ENCODE measurements around the gene HLA-DMB. TPM values are rescaled to one million over a fixed set of nuclear protein-coding genes. Genes with fewer than 3 reads are reported as not detected.

The HLA-DMB gene
- not detected in 2 replicates for total RNA-seq

DNA sequence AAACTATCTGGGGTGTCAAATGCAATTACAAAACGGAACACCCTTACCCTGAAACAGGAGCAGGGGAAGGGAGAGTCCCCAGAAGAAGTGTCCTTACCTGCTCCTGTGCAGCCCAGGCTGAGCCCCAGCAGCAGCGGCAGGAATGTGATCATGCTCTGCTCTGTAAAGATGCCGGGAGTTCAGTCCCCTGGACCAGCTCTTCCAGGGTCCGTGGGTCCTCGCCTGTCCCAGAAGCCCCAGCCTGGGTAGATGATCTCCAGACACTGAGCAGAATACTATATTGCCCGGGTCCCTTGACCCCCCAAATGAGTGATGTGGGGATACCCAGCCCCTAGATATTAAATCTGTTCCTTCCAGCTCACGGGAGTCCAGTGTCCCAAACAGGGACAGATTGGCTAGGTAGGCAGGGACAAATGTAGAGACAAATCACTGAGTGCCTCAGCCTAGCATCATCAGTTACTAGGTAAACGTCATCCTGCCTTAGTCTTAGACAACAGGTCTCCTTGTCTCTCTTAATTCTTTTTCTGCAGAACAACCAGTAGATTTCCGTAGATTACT lies at the start of gene HLA-DMB:
Gene HLA-DMB (minus strand): TSS at position 373 of the 558 bp plus-strand sequence. CDS start 221 bp downstream, at position 152.

GRCh38 chr6:32968093-32968866 lies 27.5 kb upstream of the HLA-DMB start, which contains the start of gene BRD2:
Gene BRD2, plus strand, starts transcription at chr6:32968594. Its CDS starts 4,305 bp downstream, at chr6:32972899.

DNA sequence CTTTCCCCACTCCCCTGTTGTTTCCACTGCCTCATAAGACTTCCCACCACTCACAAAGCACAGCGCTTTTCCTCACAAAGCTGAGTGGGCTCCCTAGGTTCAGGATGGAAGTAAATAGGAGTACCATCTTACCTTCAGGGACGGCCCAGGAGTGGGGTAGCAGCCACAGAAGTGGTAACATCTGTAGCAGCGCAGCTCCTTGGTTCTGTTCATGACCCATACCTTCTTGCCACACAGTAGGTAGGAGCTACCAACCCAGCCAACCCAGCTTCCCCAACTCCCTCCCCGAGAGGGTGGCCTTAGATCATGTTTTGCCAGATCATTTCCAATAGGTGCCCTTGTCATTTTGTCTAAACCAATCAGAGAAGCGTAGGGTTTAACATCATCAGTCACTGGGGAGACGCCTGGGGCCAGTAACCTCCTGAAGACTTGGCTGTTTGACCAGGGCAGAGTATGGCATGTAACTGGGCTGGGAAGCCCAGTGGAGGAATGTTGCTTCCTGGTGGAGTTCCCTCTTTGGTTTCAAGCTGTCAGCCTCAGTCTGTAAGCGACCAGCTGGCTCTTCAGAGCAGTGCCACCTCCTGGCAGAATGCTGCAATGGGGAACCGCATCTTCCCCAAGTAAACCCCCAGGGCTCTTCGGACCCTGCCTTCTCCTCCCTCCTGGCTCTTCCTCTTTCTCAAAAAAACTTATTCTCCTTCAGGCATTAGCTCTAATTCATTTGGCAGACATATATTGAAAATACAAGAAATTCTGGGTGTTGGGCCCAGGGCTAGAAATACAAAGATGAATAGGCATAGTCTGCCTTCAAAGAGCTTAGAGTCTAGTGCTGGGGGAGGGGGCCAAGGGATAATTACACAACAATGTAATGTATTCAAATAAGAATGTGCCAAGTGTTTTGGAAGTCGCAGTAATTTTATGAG lies 12.2 kb upstream of the HLA-DMB start, which contains the start of gene HLA-DMA:
Gene HLA-DMA (minus strand): TSS at position 281 of the 923 bp plus-strand sequence. CDS start 61 bp downstream, at position 220.

Other genes with a start within 250 kb of the HLA-DMB start
- gene HLA-DQA2, start 199.6 kb downstream of the HLA-DMB start, total RNA-seq = not detected in 2 replicates
- gene HLA-DQB2, start 177.5 kb downstream of the HLA-DMB start, total RNA-seq = not detected in 2 replicates
- gene HLA-DOB, start 124.0 kb downstream of the HLA-DMB start, total RNA-seq = 0.29 and 1.1 TPM in 2 replicates
- 13.8 and 15.6 TPM in 2 replicates for gene TAP2, start 102.3 kb downstream of the HLA-DMB start, total RNA-seq
- gene PSMB8, start 97.0 kb downstream of the HLA-DMB start, total RNA-seq = 77.6 and 79.8 TPM in 2 replicates
- gene TAP1, start 87.3 kb downstream of the HLA-DMB start, total RNA-seq = 43.8 and 54.9 TPM in 2 replicates
- gene PSMB9, start 86.8 kb downstream of the HLA-DMB start, total RNA-seq = 29.4 and 34.6 TPM in 2 replicates
- gene HLA-DMA, start 12.1 kb upstream of the HLA-DMB start, total RNA-seq = 0.29 and 4.1 TPM in 2 replicates
- 89.4 and 124 TPM in 2 replicates for gene BRD2, start 27.6 kb upstream of the HLA-DMB start, total RNA-seq
- not detected in 2 replicates for gene HLA-DOA, start 68.6 kb upstream of the HLA-DMB start, total RNA-seq
- 3.7 and 8.7 TPM in 2 replicates for gene HLA-DPA1, start 132.6 kb upstream of the HLA-DMB start, total RNA-seq
- gene HLA-DPB1, start 135.0 kb upstream of the HLA-DMB start, total RNA-seq = 20.9 and 89.1 TPM in 2 replicates